Neural progenitor cell (in vitro differentiated cells): ENCODE data around the gene RNASE4.

Experiments used
- CTCF ChIP-seq: fragments of 200-600 bp; sonication (generic); IDR thresholded peaks from 2 replicates; pipeline ENCODE4 v1.5.1; 2017; ENCODE audit warnings: antibody characterized with exemption, mild to moderate bottlenecking
- EZH2 ChIP-seq: fragments of 200-600 bp; sonication (generic); IDR thresholded peaks from 2 replicates; pipeline ENCODE4 v1.6.1; 2017; ENCODE audit warnings: antibody characterized with exemption, mild to moderate bottlenecking, moderate library complexity
- EZH2phosphoT487 ChIP-seq: fragments of 200-600 bp; sonication (generic); IDR thresholded peaks from 2 replicates; pipeline ENCODE4 v1.6.1; 2017; ENCODE audit warnings: antibody characterized with exemption

GRCh38 chr14:20690848-20691640, 6.7 kb downstream of the RNASE4 start:
- TF ChIP-seq CTCF (peak; percentile 86), EZH2phosphoT487 (no peak), EZH2 (no peak)
